Glomerular endothelial cell (primary cell): ENCODE data around the gene BPIFB1. TPM values are rescaled to one million over a fixed set of nuclear protein-coding genes. Genes with fewer than 3 reads are reported as not detected.

Experiments
- DNase-seq: peaks from one replicate; pipeline ENCODE4 v3.0.0-alpha.2; 2011; ENCODE audit warnings: low read depth, low spot score; ENCODE audit errors: extremely low read depth
- total RNA-seq: library from RNA; depleted of rRNA; stranded (reverse); fragments of >200 nt; gene quantifications from 2 replicates; pipeline ENCODE4 v1.2.3, GENCODE V29; 2015

Gene BPIFB1
- not detected in 2 replicates for total RNA-seq

GRCh38 chr20:33282991-33283555, at the start of gene BPIFB1:
Gene BPIFB1 (plus strand): TSS chr20:33283214. CDS start chr20:33286074, 2,860 bp downstream.
- no peak for DNase-seq

DNA sequence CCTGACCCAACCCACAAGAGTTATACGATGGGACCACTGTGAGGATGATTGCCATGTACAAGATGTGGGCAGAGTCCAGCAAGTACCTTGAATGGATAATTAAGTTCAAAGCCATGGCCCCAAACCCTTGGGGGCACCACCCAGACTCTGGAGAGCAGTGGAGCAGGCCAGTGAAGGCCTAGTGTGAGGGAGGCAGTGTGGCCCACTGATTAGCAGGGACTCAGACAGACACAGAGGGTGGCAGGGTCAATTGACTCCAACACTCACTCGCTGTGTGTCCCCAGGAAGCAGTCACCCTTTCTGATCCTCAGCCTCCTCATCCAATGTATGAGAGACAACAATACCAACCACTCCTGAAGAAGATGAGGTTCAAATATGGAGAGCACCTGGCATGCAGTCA, 49.0 kb upstream of the BPIFB1 start:
- no peak for DNase-seq

DNA sequence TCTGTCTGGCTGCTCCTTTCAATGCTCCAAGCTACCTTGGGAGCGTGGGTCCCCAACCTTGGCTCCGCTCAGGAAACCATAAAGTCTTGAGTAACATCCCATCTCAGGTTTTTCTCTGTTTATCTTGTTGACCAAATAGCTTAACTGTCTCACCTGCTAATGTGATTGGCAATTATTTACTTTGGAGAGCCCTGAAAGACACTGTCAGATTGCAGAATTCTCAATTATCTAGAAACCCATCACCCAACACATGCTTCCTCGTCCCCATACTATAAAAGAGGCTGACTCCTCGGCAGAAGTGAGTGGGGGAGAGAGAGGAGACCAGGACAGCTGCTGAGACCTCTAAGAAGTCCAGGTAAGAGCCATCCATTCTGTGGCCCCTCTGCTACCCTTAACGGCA, 47.3 kb upstream of the BPIFB1 start, which contains the start of gene BPIFA1:
Gene BPIFA1 (plus strand): TSS at position 301 of the 400 bp plus-strand sequence. CDS start 1,716 bp downstream, outside the sequence.
- DNase-seq, result no peak

GRCh38 chr20:33236351-33236750, 46.7 kb upstream of the BPIFB1 start:
- DNase-seq, result no peak

- no peak for DNase-seq
These were observed 45.0 kb upstream of the BPIFB1 start for GRCh38 chr20:33237989-33238388.

- DNase-seq, result no peak
These were observed 43.6 kb upstream of the BPIFB1 start for GRCh38 chr20:33239418-33239817.

DNA sequence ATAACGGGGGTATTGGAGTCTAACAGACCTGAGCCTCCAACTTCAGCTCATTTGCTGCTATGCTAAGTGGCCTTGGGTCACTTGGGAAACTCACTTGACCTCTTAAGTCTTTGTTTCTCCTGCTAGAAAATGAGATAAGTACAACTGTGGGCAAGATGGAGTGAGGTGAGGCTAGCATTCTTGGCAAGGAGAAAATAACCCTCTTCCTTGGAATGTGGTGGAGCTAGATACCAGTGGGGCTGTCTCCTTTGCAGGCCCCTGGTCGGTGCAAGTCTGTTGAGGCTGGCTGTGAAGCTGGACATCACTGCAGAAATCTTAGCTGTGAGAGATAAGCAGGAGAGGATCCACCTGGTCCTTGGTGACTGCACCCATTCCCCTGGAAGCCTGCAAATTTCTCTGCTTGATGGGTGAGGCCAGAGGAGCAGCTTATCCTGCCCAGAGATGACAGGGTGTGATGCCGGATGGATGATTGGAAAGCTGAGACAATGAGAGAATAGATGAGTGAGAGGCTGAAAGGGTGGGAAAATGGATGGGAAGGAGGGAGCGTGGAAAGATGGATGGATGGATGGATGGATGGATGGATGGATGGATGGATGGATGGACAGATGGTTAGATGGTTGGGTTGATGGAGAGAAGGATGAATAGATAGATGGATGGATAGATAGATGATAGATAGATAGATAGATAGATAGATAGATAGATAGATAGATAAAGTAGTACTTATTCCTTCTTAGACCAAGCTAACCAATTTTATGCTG, 42.9 kb upstream of the BPIFB1 start:
- no peak for DNase-seq

DNA sequence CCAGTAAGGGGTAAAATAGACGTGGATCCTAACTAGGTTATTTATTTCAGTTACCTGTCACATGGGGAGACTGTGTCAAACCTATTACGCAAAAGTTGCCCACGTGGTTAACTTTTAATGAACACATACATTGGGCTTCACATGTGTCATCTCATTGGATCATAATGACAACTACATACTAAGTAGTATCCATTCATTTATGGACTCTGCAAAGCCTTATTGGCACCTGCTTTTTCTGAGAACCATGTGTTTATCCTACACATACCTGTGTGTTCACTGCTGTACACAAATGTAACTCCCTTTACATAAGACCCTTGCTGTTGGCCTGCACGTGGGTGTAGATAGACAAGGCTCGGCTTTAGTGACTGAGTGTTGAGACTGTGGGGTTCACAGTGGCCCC, 42.1 kb upstream of the BPIFB1 start:
- no peak for DNase-seq

DNA sequence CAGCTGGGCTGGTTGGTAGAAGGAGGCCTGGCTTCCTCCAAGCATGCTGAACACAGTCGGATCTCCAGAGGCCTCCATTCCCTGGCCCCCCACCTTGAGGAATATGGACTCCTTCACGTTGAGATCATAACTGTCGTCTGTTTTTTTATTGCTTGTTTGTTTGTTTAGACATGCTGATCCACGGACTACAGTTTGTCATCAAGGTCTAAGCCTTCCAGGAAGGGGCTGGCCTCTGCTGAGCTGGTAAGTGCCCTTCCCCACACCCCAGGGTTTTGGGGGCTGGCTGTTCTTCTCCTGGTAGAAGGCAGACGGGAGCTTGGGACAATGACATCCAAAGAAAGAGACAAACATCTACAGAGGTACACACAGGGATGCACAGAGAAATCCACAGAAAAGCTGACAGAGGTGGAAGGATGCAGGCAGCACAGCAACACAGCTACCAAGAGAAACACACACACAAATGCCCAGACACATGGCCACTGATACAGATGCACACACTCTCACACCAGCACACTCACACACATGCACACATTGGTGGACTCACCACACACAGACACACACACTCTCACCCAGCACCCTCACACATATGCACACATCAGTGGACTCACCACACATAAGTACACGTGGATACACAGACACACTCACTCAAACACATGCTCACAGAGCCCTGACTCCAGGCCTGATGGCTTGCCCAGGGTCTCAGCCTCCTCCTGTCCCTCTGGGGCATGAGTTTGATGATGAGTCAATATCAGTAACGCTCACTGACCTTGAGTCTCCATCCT, 40.5 kb upstream of the BPIFB1 start:
- no peak for DNase-seq

DNA sequence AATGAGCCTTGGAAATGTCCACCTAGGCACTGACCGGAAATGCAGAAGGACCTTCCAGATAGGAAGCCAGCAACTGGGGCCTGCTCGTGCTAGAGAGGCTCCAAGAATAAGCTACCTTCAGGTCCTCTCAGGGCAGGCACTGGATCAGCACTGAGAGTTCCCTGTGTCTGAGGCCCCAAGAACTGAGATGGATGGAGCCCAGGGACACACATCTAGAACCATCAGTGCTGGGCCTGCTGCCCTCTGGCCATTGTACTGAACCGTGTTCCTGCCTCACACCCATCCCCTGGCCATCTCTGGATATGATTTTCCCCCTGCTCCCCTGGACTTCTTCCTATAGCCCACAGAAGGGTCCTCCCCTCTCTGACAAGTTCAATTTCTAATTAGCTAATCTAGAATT, 36.9 kb upstream of the BPIFB1 start:
- no peak for DNase-seq

- DNase-seq, result no peak
These were observed 33.6 kb upstream of the BPIFB1 start for GRCh38 chr20:33249456-33249855.

DNA sequence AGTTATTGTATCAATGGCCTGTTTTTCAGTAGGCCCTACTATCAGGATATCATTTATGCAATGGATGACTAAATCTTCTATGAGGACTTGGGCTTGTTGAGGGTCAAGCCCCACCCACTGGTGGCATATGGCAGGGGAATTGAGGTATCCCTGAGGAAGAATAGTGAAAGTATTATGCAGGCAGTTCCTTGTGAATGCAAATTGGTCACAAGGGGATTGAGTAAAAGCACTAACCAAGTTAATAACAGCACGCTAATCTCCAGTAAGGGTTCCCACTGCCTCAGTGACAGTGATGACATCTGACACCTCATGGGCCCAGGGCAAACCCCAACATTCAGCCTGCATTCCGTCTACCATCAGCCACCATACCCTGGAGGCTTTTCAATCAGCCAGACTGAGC, 32.3 kb upstream of the BPIFB1 start:
- DNase-seq, result no peak

GRCh38 chr20:33251496-33251895, 31.5 kb upstream of the BPIFB1 start:
- DNase-seq, result no peak

DNA sequence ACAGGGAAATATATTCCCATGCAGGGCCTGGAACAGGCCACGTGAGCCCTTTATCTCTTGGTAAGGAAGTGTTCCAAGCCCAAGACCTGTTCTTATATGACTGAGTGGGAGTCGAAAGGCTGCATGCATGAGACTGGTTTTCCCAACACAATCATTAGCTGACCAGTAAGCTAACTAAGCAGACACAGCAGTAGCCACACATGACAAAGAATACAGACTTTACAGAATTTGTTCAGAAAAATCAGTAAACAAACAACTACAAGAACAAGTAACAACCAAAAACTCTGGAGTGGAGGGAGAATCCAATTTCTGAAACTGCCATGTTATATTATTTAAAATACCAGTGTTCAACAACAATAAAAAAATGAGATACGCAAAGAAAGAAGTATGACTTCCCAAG, 30.6 kb upstream of the BPIFB1 start:
- DNase-seq, result no peak

DNA sequence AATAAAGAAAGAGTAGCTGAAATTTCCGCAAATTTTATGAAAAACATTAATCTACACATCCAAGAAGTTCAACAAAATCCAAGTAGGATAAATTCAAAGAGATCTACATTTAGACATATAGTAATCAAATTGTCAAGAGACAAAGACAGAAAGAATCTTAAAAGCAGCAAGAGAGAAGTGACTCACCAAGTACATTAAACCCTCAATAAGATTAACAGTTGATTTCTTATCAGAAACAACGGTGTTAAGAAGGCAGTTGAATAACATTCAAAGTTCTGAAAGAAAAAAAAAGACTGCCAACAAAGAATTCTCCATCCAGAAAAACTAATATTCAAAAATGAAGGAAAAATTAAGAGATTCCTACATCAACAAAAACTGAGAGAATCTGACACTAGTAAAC, 28.0 kb upstream of the BPIFB1 start:
- no peak for DNase-seq

DNA sequence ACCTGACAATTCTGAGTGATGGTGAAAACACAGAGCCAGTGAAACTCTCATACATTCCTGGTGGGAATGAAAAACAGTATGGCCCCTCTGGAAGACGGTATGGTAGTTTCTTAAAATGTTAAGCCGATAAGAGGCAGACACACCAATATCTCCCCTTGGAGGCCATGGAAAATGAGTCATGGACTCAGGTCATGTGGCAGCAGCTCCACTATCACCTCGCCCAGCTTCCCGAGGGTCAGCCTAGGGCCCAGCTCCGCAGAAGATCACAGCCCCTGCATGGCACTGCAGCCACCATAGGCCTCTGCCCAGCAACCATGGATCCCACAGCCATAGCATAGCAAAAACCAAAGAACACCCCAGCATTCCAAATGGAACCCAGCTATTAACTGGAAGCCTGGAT, 25.8 kb upstream of the BPIFB1 start:
- no peak for DNase-seq

DNA sequence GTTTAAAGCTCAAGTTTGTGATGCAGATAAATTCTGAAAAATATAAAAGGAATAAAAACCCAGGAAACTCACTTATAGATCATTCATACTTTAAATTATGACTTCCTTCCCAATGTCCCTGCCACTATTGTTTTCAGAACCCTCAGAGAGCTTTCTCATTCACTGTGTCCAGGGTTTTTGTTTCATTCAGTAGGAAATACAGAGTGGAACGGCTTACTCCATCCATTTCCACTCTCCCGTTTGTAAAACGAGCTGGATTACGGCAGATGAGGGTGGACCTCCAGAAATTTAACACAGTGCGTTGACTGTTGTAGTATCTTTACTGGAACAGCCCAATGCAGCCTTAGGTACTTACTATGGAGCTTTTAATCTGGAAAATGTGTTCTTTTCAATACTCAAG, 23.6 kb upstream of the BPIFB1 start:
- no peak for DNase-seq

DNA sequence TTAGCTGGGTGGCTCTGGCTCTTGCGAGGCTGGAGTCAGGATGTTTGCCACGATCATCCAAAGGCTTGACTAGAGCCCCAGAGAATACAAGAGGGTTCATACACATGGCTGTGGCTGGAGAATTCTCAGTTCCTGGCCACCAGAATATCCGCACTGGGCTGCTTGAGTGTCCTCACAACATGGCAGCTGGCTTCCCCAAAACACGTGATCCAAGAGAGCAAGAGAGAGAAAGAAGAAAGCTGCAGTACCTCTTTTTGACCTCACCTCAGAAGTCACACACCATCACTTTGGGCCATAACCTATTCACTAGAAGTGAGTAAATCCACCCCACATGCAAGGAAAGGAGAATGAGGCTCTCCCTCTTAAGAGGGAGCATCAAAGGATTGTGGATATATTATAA, 21.5 kb upstream of the BPIFB1 start:
- DNase-seq, result no peak

- DNase-seq, result peak; percentile 10
These were observed 20.4 kb upstream of the BPIFB1 start for GRCh38 chr20:33262658-33263065.

- no peak for DNase-seq
These were observed 19.2 kb upstream of the BPIFB1 start for GRCh38 chr20:33263784-33264183.

DNA sequence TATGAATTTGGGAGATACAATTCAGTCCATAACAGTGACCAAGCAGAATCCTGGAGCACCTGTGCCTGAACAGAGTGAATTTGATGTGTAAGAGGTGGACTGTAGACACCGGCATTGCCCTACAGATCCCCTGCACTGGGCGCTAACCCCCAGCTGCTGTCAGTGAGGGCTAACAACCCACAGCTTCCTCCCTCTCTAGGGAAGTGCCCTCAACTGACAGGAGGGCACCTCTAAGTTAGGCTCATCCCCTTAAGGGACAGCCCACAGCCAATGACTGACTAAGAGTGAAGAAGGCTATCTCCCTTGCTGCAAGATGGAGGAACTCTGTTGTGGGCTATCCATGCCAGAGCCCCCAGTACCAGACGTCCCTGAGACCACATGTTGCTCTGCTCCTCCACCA, 15.3 kb upstream of the BPIFB1 start:
- no peak for DNase-seq
